NCI-H1105 (cell line): ENCODE results near the gene NODAL.

ENCODE experiments used
- DNase-seq: peaks from one replicate; lab custom pipeline; 2025; lab: John Stamatoyannopoulos, UW

The NODAL gene

GRCh38 chr10:70432561-70433263 is 8.8 kb downstream of the NODAL start:
- no peak for DNase-seq

DNA sequence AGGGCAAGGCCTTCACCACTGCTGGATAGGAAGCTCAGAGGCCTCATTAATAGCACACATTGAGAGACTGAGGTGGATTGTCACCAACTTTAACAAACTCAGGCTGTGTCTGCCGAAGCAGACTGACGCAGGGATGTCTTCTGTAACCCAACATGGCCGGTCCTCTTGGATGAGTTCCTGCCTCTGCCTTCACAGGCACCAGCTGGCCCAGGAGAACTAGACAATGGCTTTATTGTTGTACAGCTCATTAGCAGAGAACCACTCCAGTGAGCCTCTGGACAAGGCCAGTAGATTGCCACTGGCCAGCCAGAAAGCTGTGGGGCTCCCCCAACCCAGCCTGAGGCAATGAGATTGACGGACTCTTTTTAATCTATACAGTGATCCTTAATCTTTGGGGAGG is 9.4 kb downstream of the NODAL start:
- DNase-seq: no peak

DNA sequence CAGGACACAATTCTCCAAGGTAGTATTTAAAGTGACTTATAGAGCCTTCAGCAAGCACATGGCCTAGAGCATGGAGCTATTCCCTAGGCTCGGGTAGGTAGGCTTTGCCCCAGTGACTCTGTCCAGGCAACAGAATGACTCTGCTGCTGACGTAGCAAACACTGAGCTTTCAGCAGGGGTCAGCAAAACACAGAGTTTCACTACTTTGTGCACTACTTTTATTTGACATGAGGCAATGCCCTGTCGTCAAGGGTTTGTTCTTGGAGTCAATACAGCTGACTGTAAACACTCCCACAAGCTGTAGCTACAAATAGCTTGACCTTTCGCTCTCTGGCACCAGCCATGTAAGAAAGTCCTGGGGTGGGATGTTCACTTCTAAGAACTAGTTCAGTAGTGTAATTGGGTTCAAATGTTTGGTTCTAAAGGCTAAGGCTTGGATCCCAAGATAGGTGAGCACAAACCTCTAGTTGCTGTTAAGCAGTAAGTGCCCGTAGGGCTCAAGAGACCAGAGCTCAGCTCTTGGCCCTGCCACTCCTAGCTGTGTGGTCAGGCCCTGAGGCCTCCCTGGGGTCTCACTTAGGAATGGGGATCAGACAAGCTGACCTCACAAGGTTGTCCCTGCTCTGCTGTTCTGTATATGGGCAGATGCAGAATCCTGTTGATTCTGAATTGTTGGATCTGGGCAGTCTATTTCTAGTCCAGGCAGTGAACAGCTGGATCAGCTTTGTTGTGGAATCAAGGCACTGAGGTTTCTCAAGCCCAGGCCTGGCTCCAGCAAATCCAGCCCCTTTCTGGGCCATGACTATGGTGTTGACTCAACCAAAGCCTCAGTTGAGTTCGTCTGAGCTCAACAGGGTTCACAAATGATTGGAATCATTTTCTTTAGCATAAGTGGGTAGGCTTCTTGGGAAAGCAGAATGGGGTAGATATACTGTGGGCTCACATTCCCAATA is 10.7 kb downstream of the NODAL start:
- no peak for DNase-seq

- no peak for DNase-seq
Observed at GRCh38 chr10:70426823-70427222, 14.7 kb downstream of the NODAL start.

- no peak for DNase-seq
Observed at GRCh38 chr10:70425096-70425495, 16.4 kb downstream of the NODAL start.

- no peak for DNase-seq
Observed at GRCh38 chr10:70424320-70424719, 17.2 kb downstream of the NODAL start.

DNA sequence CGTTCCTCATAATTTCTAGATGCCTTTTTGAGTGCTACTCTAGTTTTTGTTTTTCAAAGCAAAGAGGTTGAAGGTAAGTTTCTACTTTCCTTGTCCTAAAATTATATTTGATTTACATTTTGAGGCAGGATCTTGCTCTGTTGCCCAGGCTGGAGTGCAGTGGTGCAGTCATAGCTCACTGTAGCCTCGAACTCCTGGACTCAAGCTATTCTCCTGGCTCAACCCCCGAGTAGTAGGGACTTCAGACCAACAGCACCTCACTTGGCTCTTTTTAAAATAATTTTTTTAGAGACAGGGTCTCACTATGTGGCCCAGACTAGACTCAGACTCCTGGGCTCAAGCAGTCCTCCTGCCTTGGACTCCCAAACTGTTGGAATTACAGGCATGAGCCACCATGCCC is 22.8 kb downstream of the NODAL start:
- no peak for DNase-seq

- no peak for DNase-seq
Observed at GRCh38 chr10:70418229-70418628, 23.3 kb downstream of the NODAL start.

GRCh38 chr10:70417568-70417967 is 23.9 kb downstream of the NODAL start:
- no peak for DNase-seq

GRCh38 chr10:70412356-70412755 is 29.1 kb downstream of the NODAL start:
- DNase-seq: no peak

DNA sequence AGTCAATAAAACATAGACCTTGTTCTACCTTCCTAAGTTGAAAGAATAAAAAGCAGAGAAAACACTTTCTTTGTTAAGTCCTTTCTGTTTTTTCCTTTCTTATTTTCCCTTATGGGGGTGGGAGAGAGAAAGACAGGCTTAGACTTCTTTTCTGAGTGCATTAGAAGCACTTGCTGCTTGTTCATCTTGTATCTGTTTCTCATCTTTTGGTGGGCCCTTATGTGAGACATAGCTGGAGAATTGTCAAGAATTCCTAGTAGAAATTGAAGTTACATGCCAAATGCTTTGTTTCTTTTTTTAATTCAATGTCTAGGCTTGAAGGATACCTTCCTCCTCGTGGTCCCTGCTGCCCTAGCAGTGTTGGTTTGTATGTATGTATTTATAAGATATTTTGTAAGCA is 30.9 kb downstream of the NODAL start:
- DNase-seq: no peak

- DNase-seq: no peak
Observed at GRCh38 chr10:70409772-70410171, 31.7 kb downstream of the NODAL start.

DNA sequence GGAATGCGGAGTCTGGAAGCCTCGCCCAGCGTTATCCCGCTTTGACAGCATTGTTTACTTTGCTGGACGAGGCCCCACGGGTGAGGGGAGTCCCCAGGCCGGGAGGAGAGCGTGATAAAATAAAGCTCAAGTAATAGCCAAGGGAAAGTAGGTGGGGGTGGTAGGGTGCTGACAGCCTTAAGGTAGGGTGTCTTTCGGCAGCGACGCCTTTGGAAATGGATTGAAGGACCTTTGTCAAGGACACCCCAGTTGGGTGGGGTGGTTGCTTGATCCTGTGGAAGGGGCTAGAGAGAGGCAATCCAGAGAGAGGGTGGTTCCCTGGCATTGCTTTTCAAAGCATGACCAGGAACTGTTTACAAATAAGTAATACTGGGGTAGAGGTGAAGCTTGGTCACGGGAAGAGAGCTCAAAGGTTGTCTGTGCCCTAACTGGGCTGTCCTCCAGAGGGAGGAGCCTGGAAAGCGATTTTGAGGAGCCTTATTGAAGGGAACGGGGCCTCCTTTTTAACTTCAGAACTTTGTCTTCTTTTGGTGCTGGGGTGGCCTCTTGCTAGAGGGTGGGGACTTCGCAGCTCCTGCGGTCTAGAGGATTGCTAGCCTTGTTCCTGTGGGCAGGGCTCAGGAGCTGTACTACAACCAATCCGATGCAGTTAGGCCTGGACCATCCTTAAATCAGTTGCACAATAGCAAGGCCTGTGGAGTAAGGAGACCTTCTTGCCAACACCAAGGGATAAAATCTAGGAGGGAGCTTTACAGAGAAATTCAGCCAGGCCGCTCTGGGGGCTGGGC is 36.2 kb downstream of the NODAL start:
- DNase-seq: no peak

GRCh38 chr10:70404787-70405036 is 36.8 kb downstream of the NODAL start:
- no peak for DNase-seq

DNA sequence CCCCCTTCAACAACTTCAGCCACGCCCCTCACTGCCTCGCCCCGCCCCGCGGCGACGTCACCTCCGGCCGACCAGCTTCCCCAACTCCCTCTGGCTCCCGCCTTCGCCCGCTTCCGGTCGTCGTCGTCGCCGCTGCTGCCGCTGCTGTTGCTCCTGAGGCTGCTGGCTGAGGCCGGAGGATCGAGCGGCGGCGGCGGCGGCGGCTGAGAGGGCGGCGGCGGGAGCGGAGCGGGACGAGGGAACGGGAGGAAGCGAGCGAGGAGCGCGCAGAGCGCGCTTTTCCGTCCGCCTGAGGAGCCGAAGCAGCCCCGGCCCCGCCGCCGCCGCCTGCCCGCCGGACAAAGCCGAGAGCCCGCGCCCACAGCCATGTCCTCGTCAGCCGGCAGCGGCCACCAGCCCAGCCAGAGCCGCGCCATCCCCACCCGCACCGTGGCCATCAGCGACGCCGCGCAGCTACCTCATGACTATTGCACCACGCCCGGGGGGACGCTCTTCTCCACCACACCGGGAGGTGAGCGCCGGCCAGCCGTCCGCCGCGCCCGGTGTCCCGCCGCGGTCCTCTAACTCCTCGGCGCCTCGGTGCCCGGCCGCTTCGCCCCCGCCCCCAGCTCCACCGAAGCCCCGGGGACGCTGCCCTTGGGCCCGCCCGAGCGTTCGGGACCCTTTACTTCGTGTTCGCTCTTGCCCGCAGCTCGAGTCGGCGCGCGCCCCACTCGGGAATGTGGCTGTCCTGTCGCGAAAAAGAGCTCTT is 37.3 kb downstream of the NODAL start, which contains the start of gene EIF4EBP2:
Gene EIF4EBP2 (plus strand): TSS at position 110 of the 751 bp plus-strand sequence. CDS start 257 bp downstream, at position 367.
- peak; percentile 79 for DNase-seq

GRCh38 chr10:70403483-70404035 is 37.9 kb downstream of the NODAL start:
- DNase-seq: no peak

GRCh38 chr10:70399177-70399576 is 42.3 kb downstream of the NODAL start:
- DNase-seq: no peak

GRCh38 chr10:70396140-70396539 is 45.3 kb downstream of the NODAL start:
- no peak for DNase-seq

DNA sequence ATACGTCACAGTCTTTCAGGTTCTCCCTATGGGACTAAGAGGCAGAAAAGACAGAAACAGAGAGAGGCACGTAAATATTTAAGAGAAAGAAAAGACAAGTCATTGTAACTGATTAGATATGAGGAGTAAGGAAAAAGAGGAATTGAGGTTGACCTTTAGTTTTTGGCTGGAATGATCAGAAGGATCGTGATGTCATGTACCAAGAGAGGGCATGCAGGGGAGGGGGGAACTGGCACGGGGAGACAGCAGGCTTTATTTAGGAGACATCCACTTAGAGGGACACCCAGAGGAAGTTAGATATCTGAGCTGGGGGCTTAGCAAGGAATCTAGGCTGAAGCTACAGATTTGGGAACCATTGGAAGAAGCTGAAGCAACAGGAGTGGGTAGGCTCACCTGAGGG is 49.8 kb downstream of the NODAL start:
- no peak for DNase-seq
